NCI-H748 treated with DMSO at 0.1 percent for 48 hours (cell line): ENCODE data around the gene CHEK1.
"Not testable (repeated sequence)": the region's sequence is repeated elsewhere in the genome, so short reads cannot be mapped to it uniquely, and the experiment has no call there.

Experiments
- DNase-seq: peaks from one replicate; lab custom pipeline; 2025; lab: John Stamatoyannopoulos, UW

CHEK1 gene

DNA sequence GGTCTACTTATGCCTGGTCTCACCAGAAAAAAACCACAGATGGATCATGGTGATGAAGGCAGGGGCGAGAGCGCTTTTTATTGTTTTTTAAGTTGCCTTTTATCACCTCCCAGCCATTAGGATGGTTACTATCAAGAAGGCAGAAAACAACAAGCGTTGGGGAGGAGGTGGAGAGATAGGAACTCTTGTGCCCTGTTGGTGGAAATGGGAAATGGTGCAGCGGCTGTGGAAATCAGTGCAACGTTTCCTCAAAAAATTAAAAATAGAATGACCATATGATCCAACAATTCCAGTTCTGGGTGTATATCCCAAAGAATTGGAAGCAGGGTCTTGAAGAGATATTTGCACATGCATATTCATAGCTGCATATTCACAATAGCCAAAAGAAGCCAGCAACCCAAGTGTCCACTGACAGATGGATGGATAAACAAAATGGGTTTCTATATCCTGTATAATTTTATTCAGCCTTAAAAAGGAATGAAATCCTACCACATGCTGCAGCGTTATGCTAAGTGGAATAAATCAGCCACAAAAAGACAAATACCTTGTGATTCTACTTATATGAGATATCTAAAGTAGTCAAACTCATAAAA is 76.2 kb downstream of the CHEK1 start:
- DNase-seq: no peak

DNA sequence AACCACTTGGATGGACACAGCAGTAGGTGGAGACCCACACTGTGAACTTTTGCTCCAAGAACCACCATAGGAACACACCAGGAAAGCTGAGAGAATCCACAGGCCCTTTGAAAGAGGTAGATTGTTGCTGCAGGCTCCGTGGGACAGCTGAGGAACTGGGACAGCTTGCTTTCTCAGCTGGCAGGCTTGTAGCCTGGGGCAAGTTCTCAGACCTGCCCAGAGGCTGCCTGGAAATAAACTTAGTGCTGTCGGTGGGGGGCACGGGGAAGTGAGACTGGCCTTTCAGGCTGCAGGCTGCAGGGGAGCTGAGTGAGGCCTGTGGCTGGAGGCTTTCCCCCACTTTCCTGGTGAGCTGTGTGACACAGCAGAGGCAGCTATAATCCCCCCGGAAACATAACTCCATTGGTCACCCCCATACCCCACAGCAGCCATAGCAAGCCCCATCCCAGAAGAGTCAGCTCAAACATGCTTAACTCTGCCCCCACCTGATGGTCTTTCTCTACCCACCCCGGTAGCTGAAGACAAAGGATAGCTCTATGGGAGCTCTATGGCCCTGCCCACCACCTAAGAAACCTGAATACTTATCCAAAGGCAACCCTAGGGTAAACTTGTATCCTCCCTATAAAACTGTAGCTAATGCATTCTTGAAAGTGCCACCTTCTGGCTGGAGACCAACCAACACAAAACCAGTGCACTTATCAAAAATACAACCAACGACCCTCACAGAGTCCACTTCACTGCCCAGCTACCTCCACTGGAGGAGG is 77.1 kb downstream of the CHEK1 start:
- DNase-seq: no peak

DNA sequence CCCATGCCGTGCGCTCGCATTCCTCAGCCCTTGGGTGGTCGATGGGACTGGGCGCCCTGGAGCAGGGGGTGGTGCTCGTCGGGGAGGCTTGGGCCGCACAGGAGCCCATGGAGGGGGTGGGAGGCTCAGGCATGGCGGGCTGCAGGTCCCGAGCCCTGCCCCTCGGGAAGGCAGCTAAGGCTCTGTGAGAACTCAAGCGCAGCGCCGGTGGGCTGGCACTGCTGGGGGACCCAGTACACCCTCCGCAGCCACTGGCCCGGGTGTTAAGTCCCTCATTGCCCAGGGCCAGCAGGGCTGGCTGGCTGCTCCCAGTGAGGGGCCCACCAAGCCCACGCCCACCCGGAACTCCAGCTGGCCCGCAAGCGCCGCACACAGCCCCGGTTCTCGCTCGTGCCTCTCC is 79.7 kb downstream of the CHEK1 start:
- DNase-seq: not testable (repeated sequence)

DNA sequence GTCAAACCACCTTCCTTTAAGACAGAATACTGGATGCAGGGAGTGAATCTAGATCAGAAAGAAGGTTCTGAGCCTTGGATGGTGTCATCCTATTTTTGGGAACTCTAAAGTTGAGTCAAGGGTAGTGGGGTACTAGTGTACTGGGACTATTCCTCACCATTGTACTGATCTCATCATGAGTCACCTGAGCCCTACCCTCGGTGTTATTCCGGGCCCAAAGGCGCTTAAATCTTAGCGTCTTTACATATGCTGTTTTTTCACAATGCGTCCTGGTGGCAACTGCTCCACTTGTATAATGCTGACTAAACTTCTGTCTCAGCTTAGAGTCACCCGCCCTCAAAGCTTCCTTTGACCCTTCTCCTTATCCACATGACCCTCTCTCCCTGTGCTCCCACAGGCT is 95.8 kb downstream of the CHEK1 start:
- DNase-seq: no peak

DNA sequence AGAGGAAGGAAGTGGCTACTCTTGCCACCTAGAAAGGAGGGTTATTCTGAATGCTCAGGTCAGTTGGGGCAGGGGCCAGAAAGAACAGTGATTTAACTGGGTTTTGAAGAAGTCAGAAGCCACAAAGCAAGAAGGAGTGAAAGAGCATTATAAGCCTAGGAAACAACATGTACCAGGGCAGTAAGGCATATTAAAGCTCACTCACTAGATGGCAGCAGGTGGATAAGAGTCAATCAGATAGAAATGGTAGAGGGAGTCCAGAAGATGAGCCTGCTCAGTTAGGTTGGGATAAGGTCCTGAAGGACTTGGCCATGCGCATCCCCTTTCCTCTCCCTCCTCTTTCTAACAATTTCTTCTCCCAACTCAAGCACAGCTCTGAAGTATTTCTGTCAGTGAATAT is 99.2 kb downstream of the CHEK1 start:
- DNase-seq: no peak
